ENCODE measurements around the gene RRBP1. TPM values are rescaled to one million over a fixed set of nuclear protein-coding genes. Genes with fewer than 3 reads are reported as not detected.
A peak's percentile ranks its signal among the peaks of the same experiment; 100 is the strongest.

The RRBP1 gene
- total and polyA plus RNA-seq, 2 donors (not counting 3 experiments of a cell fraction or from before 2014, with no cell fraction given), result 50.3 to 236 TPM

DNA sequence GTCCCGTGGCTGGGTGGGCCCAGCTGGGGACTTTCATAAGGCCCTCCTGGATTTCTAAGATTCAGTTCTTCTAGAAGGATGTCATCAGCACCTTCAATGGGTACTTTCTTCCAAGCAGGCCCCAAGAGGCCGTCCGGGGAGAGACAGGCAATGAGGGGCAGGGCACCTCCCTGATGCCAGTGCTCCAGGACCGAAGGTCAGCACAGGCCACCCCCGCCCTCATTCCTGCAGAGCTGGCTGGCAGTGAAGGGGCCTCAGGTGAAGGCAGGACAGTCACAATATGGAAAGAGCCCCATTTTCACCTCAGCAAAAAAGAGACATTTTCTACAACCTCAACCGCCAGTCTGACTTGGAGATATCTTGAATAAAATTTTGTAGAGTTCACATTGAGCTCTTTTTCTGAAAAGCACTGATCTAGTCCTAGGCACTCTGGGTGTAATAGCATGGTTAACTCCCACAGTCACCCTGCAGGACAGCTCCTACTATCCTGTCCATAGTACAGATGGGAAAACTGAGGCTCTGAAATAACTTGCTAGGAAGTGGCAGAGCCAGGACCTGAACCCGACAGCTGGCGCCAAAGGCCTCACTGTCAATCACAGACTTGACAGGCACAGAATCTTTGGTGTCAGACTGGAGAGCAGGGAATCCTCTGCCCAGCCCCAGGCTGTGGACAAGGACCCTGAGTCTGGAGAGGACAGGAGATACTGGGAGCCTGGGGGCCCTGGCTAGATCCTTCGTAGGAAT lies 50.3 kb downstream of the RRBP1 start:
- no peaks in the 10 kb centered on the region for H3K9me3 ChIP-seq (replicated peaks; ENCODE audit: control insufficient read depth, insufficient read depth, low read length)
- TF ChIP-seq POLR2AphosphoS5 (IDR thresholded peaks at IDR 0.05; ENCODE audit: insufficient read depth, low read depth, low read length) (no peak), GATA2 (IDR thresholded peaks at IDR 0.05; ENCODE audit: insufficient read depth, insufficient read length, low read depth, low read length) (no peak)
- TSS peak; percentile 9 for BruUV-seq (replicated peaks)

DNA sequence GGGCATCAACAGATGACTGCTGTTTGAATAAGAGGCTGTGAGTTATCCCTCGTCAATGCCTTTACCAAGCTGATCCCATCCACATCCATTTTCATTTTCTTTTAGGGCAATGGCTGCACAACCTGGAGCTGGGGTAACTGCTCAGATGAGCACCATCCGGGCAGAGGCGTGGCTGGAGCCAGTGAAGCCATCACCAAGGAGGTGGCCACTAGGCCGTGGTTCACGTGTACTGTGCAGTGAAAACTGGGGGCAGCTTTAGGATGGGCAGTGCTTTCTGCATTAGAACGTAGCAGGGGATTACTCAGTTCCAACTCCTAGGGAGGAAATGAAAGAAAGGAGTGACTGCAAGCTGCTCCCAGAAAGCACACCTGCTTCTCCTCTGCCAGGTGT lies 51.2 kb downstream of the RRBP1 start:
- Histone ChIP-seq H3K36me3 (ENCODE audit: control insufficient read depth in 2 of 2, extremely low read depth in 1 of 2, insufficient read depth in 2 of 2, low read length in 2 of 2) (peaks cover 21 to 93% of the 10 kb centered on the region in 2 experiments), H3K4me1 (ENCODE audit: control insufficient read depth, extremely low read depth, insufficient read depth, low read length) (no peaks in the 10 kb centered on the region), H4K20me1 (replicated peaks; ENCODE audit: control insufficient read depth, extremely low read depth, insufficient read depth, low read length) (no peaks in the 10 kb centered on the region), H3K9me1 (replicated peaks; ENCODE audit: control insufficient read depth, extremely low read depth, insufficient read depth, low read length) (no peaks in the 10 kb centered on the region), H3K79me2 (ENCODE audit: control insufficient read depth, insufficient read depth, low read length) (no peaks in the 10 kb centered on the region), H3K4me3 (replicated peaks in 1 of 3; ENCODE audit: insufficient read depth in 1 of 3, low read depth in 1 of 3, low read length in 3 of 3) (no peak overlapping the region), H3K9ac (replicated peaks; ENCODE audit: extremely low read depth, insufficient read depth, low read length) (no peak overlapping the region), H3K4me2 (ENCODE audit: insufficient read depth, low read length) (no peak overlapping the region), H3K27me3 (ENCODE audit: control insufficient read depth in 2 of 2, insufficient read depth in 2 of 2, low read length in 2 of 2) (no peaks in the 10 kb centered on the region), H3K27ac (ENCODE audit: insufficient read depth, low read depth, low read length) (no peak overlapping the region), H3K9me3 (replicated peaks; ENCODE audit: control insufficient read depth, insufficient read depth, low read length) (no peaks in the 10 kb centered on the region), H2AFZ (ENCODE audit: low read depth, low read length) (no peak overlapping the region)
- intact Hi-C loops (cut with micrococcal nuclease), result no loop called here
- ChIA-PET CTCF (interaction anchor here (0.7 to 0.9 kb wide), 2 partner anchors 12 to 267 kb away, joined by 3 read pairs; no protein-coding TSS in a partner anchor), POLR2A (no interaction called here)
- FAIRE-seq (no peak), DNase-seq (ENCODE audit: low read depth, low spot score) (no peak)
- BruUV-seq (replicated peaks), result no TSS peak
- TF ChIP-seq GATA2 (IDR thresholded peaks at IDR 0.05; ENCODE audit: insufficient read depth, insufficient read length, low read depth, low read length) (no peak), EZH2 (IDR thresholded peaks at IDR 0.05; ENCODE audit: borderline replicate concordance, low read depth, low read length, severe bottlenecking) (no peak)
- dilution Hi-C loops (cut with MboI; ENCODE audit: extremely low pct_ligation_motif_present, low sequenced_read_pairs), result no loop called here

More for the DNA sequence above, 50.3 kb downstream of the RRBP1 start:
- Histone ChIP-seq H3K36me3 (ENCODE audit: control insufficient read depth in 2 of 2, extremely low read depth in 1 of 2, insufficient read depth in 2 of 2, low read length in 2 of 2) (peaks cover 21 to 92% of the 10 kb centered on the region in 2 experiments), H3K27ac (ENCODE audit: insufficient read depth, low read depth, low read length) (no peak overlapping the region), H3K9me1 (replicated peaks; ENCODE audit: control insufficient read depth, extremely low read depth, insufficient read depth, low read length) (no peaks in the 10 kb centered on the region), H3K79me2 (ENCODE audit: control insufficient read depth, insufficient read depth, low read length) (no peaks in the 10 kb centered on the region), H3K4me2 (ENCODE audit: insufficient read depth, low read length) (no peak overlapping the region), H3K4me3 (replicated peaks in 1 of 3; ENCODE audit: insufficient read depth in 1 of 3, low read depth in 1 of 3, low read length in 3 of 3) (no peak overlapping the region), H2AFZ (ENCODE audit: low read depth, low read length) (no peak overlapping the region), H3K27me3 (ENCODE audit: control insufficient read depth in 2 of 2, insufficient read depth in 2 of 2, low read length in 2 of 2) (no peaks in the 10 kb centered on the region), H3K4me1 (ENCODE audit: control insufficient read depth, extremely low read depth, insufficient read depth, low read length) (no peaks in the 10 kb centered on the region), H3K9ac (replicated peaks; ENCODE audit: extremely low read depth, insufficient read depth, low read length) (no peak overlapping the region), H4K20me1 (replicated peaks; ENCODE audit: control insufficient read depth, extremely low read depth, insufficient read depth, low read length) (no peaks in the 10 kb centered on the region)
- FAIRE-seq (no peak), DNase-seq (ENCODE audit: low read depth, low spot score) (no peak)
- CTCF ChIA-PET, result interaction anchor here (0.7 to 0.9 kb wide), 2 partner anchors 11 to 266 kb away, joined by 3 read pairs; no protein-coding TSS in a partner anchor
- POLR2A ChIA-PET, result no interaction called here
- dilution Hi-C loops (cut with MboI; ENCODE audit: extremely low pct_ligation_motif_present, low sequenced_read_pairs) (no loop called here), intact Hi-C loops (cut with micrococcal nuclease) (no loop called here)
